RWPE1 (cell line): Measurements from ENCODE around the gene NT5C.
"Not testable (repeated sequence)": the region's sequence is repeated elsewhere in the genome, so short reads cannot be mapped to it uniquely, and the experiment has no call there.

Experiments used
- CTCF ChIA-PET: fragments of 350-600 bp; sonication (Branson Sonifier 250); formaldehyde crosslinking; extraction: SDS; loops from one replicate; lab custom pipeline; 2021; lab: Yijun Ruan, JAX
- POLR2A ChIA-PET: fragments of 400-600 bp; formaldehyde crosslinking; extraction: SDS; loops from one replicate; lab custom pipeline; 2020; ENCODE audit warnings: antibody characterized with exemption; ENCODE audit not compliant: low non-redundant PET; lab: Yijun Ruan, JAX
- DNase-seq: peaks from one replicate; pipeline ENCODE4 v3.0.0; 2012; ENCODE audit warnings: low spot score
- H3K27ac ChIP-seq: fragments of 450-650 bp; 2 replicates; pipeline ENCODE4 v1.5.1; 2017
- TF ChIP-seq, protein P1 (sequence below): fragments of 450-650 bp; conservative IDR thresholded peaks from 2 replicates; pipeline ENCODE4 v1.5.1; 2017; ENCODE audit warnings: low read depth, mild to moderate bottlenecking

NT5C gene

DNA sequence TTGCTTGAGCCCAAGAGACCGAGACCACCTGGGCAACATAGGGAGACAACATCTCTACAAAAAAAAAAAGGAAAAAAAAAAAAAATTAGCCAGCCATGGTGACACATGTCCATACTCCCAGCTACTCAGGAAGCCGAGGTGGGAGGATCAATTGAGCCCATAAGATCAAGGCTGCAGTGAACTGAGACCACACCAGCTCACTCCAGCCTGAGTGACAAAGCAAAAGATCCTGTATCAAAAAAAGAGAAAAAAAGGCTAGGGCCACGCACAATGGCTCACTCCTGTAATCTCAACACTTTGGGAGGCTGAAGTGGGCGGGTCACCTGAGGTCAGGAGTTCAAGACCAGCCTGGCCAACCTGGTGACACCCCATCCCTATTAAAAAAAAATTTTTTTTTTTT, 37.5 kb upstream of the NT5C start:
- peak overlapping the region; percentile 48 for H3K27ac ChIP-seq
- no peak for DNase-seq
- TF ChIP-seq, protein P1, sequence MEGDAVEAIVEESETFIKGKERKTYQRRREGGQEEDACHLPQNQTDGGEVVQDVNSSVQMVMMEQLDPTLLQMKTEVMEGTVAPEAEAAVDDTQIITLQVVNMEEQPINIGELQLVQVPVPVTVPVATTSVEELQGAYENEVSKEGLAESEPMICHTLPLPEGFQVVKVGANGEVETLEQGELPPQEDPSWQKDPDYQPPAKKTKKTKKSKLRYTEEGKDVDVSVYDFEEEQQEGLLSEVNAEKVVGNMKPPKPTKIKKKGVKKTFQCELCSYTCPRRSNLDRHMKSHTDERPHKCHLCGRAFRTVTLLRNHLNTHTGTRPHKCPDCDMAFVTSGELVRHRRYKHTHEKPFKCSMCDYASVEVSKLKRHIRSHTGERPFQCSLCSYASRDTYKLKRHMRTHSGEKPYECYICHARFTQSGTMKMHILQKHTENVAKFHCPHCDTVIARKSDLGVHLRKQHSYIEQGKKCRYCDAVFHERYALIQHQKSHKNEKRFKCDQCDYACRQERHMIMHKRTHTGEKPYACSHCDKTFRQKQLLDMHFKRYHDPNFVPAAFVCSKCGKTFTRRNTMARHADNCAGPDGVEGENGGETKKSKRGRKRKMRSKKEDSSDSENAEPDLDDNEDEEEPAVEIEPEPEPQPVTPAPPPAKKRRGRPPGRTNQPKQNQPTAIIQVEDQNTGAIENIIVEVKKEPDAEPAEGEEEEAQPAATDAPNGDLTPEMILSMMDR = no peak
- ChIA-PET CTCF (interaction anchor here (0.6 kb wide), 1 partner anchor 64 kb away, joined by 3 read pairs; no protein-coding TSS in a partner anchor), POLR2A (no interaction called here)

DNA sequence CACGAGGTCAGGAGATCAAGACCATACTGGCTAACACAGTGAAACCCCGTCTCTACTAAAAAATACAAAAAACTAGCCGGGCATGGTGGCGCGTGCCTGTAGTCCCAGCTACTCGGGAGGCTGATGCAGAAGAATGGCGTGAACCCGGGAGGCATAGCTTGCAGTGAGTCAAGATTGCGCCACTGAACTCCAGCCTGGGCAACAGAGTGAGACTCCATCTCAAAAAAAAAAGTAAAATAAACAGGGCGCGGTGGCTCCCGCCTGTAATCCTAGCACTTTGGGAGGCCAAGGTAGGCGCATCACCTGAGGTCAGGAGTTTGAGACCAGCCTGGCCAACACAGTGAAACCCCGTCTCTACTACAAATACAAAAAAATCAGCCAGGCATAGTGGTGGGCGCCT, 33.1 kb upstream of the NT5C start:
- DNase-seq, CTCF ChIA-PET: not testable (repeated sequence)
- H3K27ac ChIP-seq = peak overlapping the region; percentile 34; the same call in 1 of the 2 replicates
- POLR2A ChIA-PET = interaction anchor here (0.7 kb wide), 1 partner anchor 14 kb away, joined by 12 read pairs; no protein-coding TSS in a partner anchor

DNA sequence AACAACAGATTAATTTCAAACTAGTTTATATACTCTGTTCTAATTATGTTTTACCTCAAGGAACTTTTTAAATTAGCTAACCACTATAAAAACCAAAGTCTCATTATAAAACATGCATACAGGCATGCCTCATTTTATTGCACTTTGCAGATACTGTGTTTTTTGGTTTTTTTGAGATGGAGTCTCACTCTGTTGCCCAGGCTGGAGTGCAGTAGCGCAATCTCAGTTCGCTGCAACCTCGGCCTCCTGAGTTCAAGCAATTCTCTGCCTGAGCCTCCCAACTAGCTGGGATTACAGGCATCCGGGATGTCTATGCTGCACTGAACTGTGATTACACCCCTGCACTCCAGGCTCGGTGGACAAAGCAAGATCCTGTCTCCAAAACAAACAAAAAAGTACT, 31.5 kb upstream of the NT5C start:
- H3K27ac ChIP-seq = 0 out of 2 replicates have a peak overlapping the region, but pooled peaks have one; percentile 13
- ChIA-PET POLR2A (no interaction called here), CTCF (interaction anchor here (0.5 to 1.4 kb wide), 2 partner anchors 37 to 49 kb away, joined by 3 to 5 read pairs; no protein-coding TSS in a partner anchor)
- TF ChIP-seq, protein P1 = no peak
- no peak for DNase-seq

DNA sequence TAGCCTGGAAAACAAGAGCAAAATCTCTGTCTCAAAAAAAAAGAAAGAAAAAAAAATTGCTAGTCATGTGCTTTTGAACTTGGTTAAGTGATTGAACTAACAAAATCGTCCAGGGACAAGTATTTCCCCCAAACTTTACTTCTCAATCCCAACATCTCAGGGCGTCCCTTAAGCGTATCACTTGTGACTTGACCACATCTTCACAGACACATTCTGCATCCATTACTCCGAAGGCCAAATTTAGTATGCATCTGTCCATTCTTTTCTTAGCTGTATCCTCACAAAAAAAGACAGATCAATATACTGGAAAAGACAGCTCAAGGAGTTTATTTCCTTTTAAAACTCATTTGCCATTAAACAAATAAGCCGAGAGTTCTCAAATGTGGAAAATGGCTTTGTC, 28.7 kb upstream of the NT5C start:
- ChIA-PET CTCF (interaction anchor here (0.6 kb wide), 1 partner anchor 11 kb away, joined by 3 read pairs; no protein-coding TSS in a partner anchor), POLR2A (no interaction called here)
- no peak for DNase-seq
- TF ChIP-seq, protein P1 = no peak
- H3K27ac ChIP-seq = peak overlapping the region; percentile 65

DNA sequence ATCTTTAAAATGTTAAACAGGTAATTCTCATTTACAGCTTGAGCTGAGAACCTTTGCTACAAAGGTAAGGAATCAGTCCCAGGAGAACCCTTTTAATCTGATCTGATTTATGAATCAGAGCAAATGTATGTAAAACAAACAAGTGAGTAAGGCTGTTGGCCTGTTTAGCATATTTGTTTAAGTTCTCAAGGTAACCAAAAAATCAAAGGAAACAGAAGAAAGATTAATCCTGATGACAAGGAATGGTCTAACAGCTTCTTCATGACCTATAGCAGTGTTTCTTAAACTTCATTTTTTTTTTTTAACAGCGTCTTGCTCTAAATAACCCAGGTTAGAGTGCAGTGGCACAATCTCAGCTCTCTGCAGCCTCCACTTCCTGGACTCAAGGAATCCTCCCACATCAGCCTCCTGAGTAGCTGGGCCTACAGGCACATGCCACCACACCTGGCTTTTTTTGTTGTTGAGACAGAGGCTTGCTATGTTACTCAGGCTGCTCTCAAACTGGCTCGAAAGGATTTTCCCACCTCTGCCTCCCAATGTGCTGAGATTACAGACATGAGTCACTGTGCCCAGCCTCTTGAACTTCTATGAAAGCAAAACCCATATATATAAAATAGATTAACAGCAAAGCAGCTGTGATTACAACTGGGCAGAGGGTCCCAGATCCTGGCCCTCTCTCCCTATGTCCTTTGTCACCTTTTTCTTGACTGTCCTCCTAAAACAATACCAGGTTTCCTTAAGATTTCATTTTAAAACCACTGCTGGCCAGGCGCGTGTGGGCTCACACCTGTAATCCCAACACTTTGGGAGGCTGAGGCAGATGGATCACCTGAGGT, 27.9 kb upstream of the NT5C start:
- TF ChIP-seq, protein P1 = no peak
- POLR2A ChIA-PET = no interaction called here
- CTCF ChIA-PET = no interaction called here
- H3K27ac ChIP-seq = peak overlapping the region; percentile 65
- peak; percentile 57 for DNase-seq

DNA sequence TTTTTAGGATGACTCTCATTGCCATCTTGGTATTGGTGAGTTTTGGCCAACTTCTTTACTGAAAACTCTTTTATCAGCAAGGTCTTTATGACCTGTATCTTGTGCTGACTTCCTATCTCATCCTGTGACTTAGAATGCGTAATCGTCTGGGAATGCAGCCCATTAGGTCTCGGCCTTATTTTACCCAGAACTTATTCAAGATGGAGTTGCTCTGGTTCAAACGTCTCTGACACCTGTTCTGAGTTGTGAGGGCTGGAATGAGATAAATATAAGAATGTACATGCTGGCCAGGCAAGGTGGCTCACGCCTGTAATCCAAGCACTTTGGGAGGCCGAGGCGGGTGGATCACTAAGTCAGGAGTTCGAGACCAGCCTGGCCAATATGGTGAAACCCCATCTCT, 26.9 kb upstream of the NT5C start:
- CTCF ChIA-PET, POLR2A ChIA-PET, DNase-seq: not testable (repeated sequence)
- H3K27ac ChIP-seq = peak overlapping the region; percentile 57

DNA sequence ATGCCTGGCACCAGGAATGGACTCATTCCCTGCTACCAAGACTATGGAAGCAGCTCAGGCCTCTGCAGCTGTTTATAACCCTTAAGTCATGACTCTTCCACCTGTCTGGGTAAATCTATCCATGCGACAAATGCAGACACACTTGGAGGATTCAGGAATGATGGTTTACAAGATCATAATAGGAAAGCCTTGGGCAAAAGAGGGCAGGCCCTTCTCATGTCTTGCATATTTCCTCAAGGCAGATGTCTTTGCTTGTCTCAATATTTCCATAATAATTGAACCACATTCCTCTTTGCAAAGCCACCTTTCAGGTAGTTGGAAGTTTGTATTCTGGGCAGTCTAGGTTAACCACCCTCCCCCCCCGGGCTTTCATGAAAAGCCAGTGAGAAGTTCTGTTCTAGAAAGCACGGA, 23.7 kb upstream of the NT5C start:
- ChIA-PET CTCF (interaction anchor here (1.0 kb wide), 1 partner anchor 41 kb away, joined by 3 read pairs; no protein-coding TSS in a partner anchor), POLR2A (interaction anchor here (0.6 to 1.5 kb wide), 5 partner anchors 9 to 117 kb away, joined by 3 to 9 read pairs (median 3); no protein-coding TSS in a partner anchor)
- peak overlapping the region; percentile 85 for H3K27ac ChIP-seq
- TF ChIP-seq, protein P1 = no peak
- peak; percentile 23 for DNase-seq
